ENCODE results near the gene DBN1. TPM values are rescaled to one million over a fixed set of nuclear protein-coding genes. Genes with fewer than 3 reads are reported as not detected.

The DBN1 gene
- total and polyA plus RNA-seq, 9 of the 15 experiments (the other 6 are each of a cell fraction or from before 2014, with no cell fraction given) = 0.25 to 87.2 (median 27.9) TPM

- peak; percentile 22 to 78; a peak in 2 of 4 replicates for TF ChIP-seq UBTF (IDR thresholded peaks at IDR 0.05; ENCODE audit: borderline replicate concordance in 1 of 2, low read depth in 2 of 2, low read length in 2 of 2)
- peak; percentile 17 for TF ChIP-seq POLR2B (IDR thresholded peaks at IDR 0.05; ENCODE audit: low read depth, partially characterized antibody)
- TF ChIP-seq NCOA1 (IDR thresholded peaks at IDR 0.05; ENCODE audit: low read depth) = no peak
- TF ChIP-seq PHF21A (IDR thresholded peaks at IDR 0.05; ENCODE audit: borderline replicate concordance, low read depth) = no peak
- 0 out of 2 replicates have a peak, but pooled peaks have one; percentile 23 for TF ChIP-seq SMAD4 (CRISPR knock-in tag; conservative IDR thresholded peaks at IDR 0.05)
- TF ChIP-seq HES1 (IDR thresholded peaks at IDR 0.05; ENCODE audit: low read depth) = no peak
- peak; percentile 85 to 97; a peak in 3 of 4 replicates for TF ChIP-seq SRF (CRISPR knock-in tag; IDR thresholded peaks at IDR 0.05)
- no peak for TF ChIP-seq XRCC4 (IDR thresholded peaks at IDR 0.05; ENCODE audit: extremely low read depth, insufficient read depth, insufficient read length)
- peak; percentile 68; the same call in 1 of the 2 replicates for TF ChIP-seq ZNF589 (CRISPR knock-in tag; IDR thresholded peaks at IDR 0.05; ENCODE audit: low read depth)
- peak; percentile 89 for TF ChIP-seq ZBTB7A (IDR thresholded peaks at IDR 0.05; ENCODE audit: borderline replicate concordance, control insufficient read depth, low read depth, low read length)
- TF ChIP-seq NELFE (IDR thresholded peaks at IDR 0.05; ENCODE audit: insufficient read depth, insufficient read length) = peak; percentile 8
- TF ChIP-seq ADNP (tag; IDR thresholded peaks at IDR 0.05) = no peak
- peak in 1 of 2 experiments; percentile 69; a peak in 1 of 4 replicates for TF ChIP-seq ZNF639 (CRISPR knock-in tag; conservative IDR thresholded peaks at IDR 0.05 in 1 of 2, IDR thresholded peaks at IDR 0.05 in 1 of 2)
- 0 out of 2 replicates have a peak, but pooled peaks have one; percentile 15 for TF ChIP-seq EP300 (IDR thresholded peaks at IDR 0.05; ENCODE audit: low read length)
- TF ChIP-seq, protein P1, sequence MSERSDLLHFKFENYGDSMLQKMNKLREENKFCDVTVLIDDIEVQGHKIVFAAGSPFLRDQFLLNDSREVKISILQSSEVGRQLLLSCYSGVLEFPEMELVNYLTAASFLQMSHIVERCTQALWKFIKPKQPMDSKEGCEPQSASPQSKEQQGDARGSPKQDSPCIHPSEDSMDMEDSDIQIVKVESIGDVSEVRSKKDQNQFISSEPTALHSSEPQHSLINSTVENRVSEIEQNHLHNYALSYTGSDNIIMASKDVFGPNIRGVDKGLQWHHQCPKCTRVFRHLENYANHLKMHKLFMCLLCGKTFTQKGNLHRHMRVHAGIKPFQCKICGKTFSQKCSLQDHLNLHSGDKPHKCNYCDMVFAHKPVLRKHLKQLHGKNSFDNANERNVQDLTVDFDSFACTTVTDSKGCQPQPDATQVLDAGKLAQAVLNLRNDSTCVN (CRISPR knock-in tag; IDR thresholded peaks at IDR 0.05) = 0 out of 2 replicates have a peak, but pooled peaks have one; percentile 9
Measured at GRCh38 chr5:177496727-177497291, 23.4 kb upstream of the DBN1 start (continued).

Measured in K562 (cell line).